ENCODE data around the gene SLC22A4.

Gene SLC22A4

GRCh38 chr5:132293992-132294727 is at the start of gene SLC22A4:
SLC22A4 (plus strand) TSS chr5:132294394; CDS start chr5:132294617, 223 bp downstream.
- peak; percentile 86 for DNase-seq (ENCODE audit: low read depth)

- DNase-seq (ENCODE audit: low read depth): no peak
Observed at GRCh38 chr5:132245593-132245992, 48.6 kb upstream of the SLC22A4 start.

GRCh38 chr5:132246806-132247205 is 47.4 kb upstream of the SLC22A4 start:
- no peak for DNase-seq (ENCODE audit: low read depth)

GRCh38 chr5:132250547-132250946 is 43.6 kb upstream of the SLC22A4 start:
- DNase-seq (ENCODE audit: low read depth): no peak

- no peak for DNase-seq (ENCODE audit: low read depth)
Observed at GRCh38 chr5:132251220-132251725, 42.9 kb upstream of the SLC22A4 start.

- no peak for DNase-seq (ENCODE audit: low read depth)
Observed at GRCh38 chr5:132253008-132253441, 41.2 kb upstream of the SLC22A4 start.

GRCh38 chr5:132253452-132254320 is 40.5 kb upstream of the SLC22A4 start:
- DNase-seq (ENCODE audit: low read depth): no peak

- DNase-seq (ENCODE audit: low read depth): no peak
Observed at GRCh38 chr5:132254321-132254977, 39.7 kb upstream of the SLC22A4 start.

- no peak for DNase-seq (ENCODE audit: low read depth)
Observed at GRCh38 chr5:132256086-132256782, 38.0 kb upstream of the SLC22A4 start.

- no peak for DNase-seq (ENCODE audit: low read depth)
Observed at GRCh38 chr5:132256783-132257130, 37.4 kb upstream of the SLC22A4 start.

- no peak for DNase-seq (ENCODE audit: low read depth)
Observed at GRCh38 chr5:132257131-132258101, 36.8 kb upstream of the SLC22A4 start, which contains the start of gene PDLIM4. PDLIM4 (plus strand) TSS chr5:132257696; CDS start chr5:132257735, 39 bp downstream.

GRCh38 chr5:132258102-132259068 is 35.8 kb upstream of the SLC22A4 start:
- DNase-seq (ENCODE audit: low read depth): no peak

GRCh38 chr5:132259069-132259851 is 34.9 kb upstream of the SLC22A4 start:
- no peak for DNase-seq (ENCODE audit: low read depth)

- DNase-seq (ENCODE audit: low read depth): no peak
Observed at GRCh38 chr5:132260051-132260450, 34.1 kb upstream of the SLC22A4 start.

- peak; percentile 48 for DNase-seq (ENCODE audit: low read depth)
Observed at GRCh38 chr5:132260714-132261551, 33.3 kb upstream of the SLC22A4 start.

GRCh38 chr5:132261881-132262845 is 32.0 kb upstream of the SLC22A4 start:
- no peak for DNase-seq (ENCODE audit: low read depth)
